ENCODE results near the gene POMT2. TPM values are rescaled to one million over a fixed set of nuclear protein-coding genes. Genes with fewer than 3 reads are reported as not detected.
"Not testable (repeated sequence)": the region's sequence is repeated elsewhere in the genome, so short reads cannot be mapped to it uniquely, and the experiment has no call there.

Gene POMT2
- total RNA-seq, 1 donor from 2014 or later = 51.5 TPM

DNA sequence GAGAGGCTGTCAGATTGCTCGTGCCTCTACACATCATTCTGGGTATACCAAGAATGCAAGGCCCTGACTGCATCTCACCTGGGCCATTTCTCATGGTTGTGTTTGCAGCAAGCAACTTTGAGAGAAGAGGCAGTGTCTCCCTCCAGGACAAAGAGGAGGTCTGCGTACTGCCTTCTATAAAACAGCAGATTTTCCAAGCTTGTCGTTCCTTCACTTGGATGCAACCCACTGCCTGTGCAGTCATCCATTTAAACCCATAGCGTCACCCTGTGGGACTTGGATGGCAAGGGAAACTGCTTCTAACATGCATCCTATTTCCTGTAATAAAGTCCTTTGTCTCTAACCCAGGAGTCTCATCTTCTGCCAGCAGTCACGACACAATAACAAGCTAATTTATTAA is 1.3 kb downstream of the POMT2 start:
- no peaks in the 10 kb centered on the region for H3K9me3 Mint-ChIP-seq
- no peak for DNase-seq (ENCODE audit: extremely low spot score, unreplicated experiment)
- H3K36me3 Mint-ChIP-seq = no peaks in the 10 kb centered on the region
- peak overlapping the region; percentile 93 for H3K27ac Mint-ChIP-seq
- H3K4me1 Mint-ChIP-seq (ENCODE audit: unreplicated experiment) = peaks cover 33% of the 10 kb centered on the region
- no peaks in the 10 kb centered on the region for H3K27me3 Mint-ChIP-seq
- no peak for TF ChIP-seq CTCF (conservative IDR thresholded peaks at IDR 0.05)
- H3K4me3 Mint-ChIP-seq = peak overlapping the region; percentile 98

GRCh38 chr14:77318756-77319155 is 1.9 kb downstream of the POMT2 start:
- H3K4me1 Mint-ChIP-seq (ENCODE audit: unreplicated experiment) = peaks cover 38% of the 10 kb centered on the region
- not testable (repeated sequence) for H3K27me3 Mint-ChIP-seq; H3K4me3 Mint-ChIP-seq; H3K9me3 Mint-ChIP-seq; DNase-seq (ENCODE audit: extremely low spot score, unreplicated experiment); H3K27ac Mint-ChIP-seq; H3K36me3 Mint-ChIP-seq

GRCh38 chr14:77318006-77318553 is 2.6 kb downstream of the POMT2 start:
- H3K9me3 Mint-ChIP-seq = no peaks in the 10 kb centered on the region
- H3K27ac Mint-ChIP-seq = no peak overlapping the region
- H3K36me3 Mint-ChIP-seq = no peaks in the 10 kb centered on the region
- TF ChIP-seq CTCF (conservative IDR thresholded peaks at IDR 0.05) = no peak
- peaks cover 43% of the 10 kb centered on the region for H3K4me1 Mint-ChIP-seq (ENCODE audit: unreplicated experiment)
- H3K4me3 Mint-ChIP-seq = peak overlapping the region; percentile 42
- H3K27me3 Mint-ChIP-seq = no peaks in the 10 kb centered on the region
- no peak for DNase-seq (ENCODE audit: extremely low spot score, unreplicated experiment)

DNA sequence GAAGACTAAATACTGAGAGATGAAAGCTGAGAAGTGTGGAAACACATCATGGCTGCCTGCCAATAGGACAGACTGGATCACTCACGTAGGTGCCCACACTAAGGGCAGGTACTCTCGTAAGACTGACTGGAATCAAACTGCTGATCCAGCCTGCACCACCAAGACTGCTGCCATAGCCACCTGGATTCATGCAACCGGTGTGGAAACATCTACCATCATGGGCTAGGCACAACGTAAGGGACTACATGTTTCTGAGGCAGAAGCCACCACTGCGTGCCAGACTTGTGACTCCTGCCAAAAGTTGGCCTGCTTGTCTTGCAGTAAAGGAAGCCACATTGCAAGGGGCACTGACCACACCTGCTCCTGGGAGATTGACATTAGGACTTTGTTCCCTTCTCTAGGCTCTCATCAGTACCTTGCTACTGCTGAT is 3.8 kb downstream of the POMT2 start:
- H3K4me1 Mint-ChIP-seq (ENCODE audit: unreplicated experiment) = peaks cover 44% of the 10 kb centered on the region
- no peaks in the 10 kb centered on the region for H3K36me3 Mint-ChIP-seq
- H3K27me3 Mint-ChIP-seq = no peaks in the 10 kb centered on the region
- H3K4me3 Mint-ChIP-seq = no peak overlapping the region
- TF ChIP-seq CTCF (conservative IDR thresholded peaks at IDR 0.05) = no peak
- no peaks in the 10 kb centered on the region for H3K9me3 Mint-ChIP-seq
- no peak overlapping the region for H3K27ac Mint-ChIP-seq
- no peak for DNase-seq (ENCODE audit: extremely low spot score, unreplicated experiment)

GRCh38 chr14:77316195-77316505 is 4.5 kb downstream of the POMT2 start:
- TF ChIP-seq CTCF (conservative IDR thresholded peaks at IDR 0.05) = peak; percentile 33
- H3K9me3 Mint-ChIP-seq = no peaks in the 10 kb centered on the region
- H3K4me3 Mint-ChIP-seq = no peak overlapping the region
- peaks cover 43% of the 10 kb centered on the region for H3K4me1 Mint-ChIP-seq (ENCODE audit: unreplicated experiment)
- H3K27me3 Mint-ChIP-seq = no peaks in the 10 kb centered on the region
- peaks cover 6% of the 10 kb centered on the region for H3K36me3 Mint-ChIP-seq
- no peak for DNase-seq (ENCODE audit: extremely low spot score, unreplicated experiment)
- H3K27ac Mint-ChIP-seq = no peak overlapping the region

DNA sequence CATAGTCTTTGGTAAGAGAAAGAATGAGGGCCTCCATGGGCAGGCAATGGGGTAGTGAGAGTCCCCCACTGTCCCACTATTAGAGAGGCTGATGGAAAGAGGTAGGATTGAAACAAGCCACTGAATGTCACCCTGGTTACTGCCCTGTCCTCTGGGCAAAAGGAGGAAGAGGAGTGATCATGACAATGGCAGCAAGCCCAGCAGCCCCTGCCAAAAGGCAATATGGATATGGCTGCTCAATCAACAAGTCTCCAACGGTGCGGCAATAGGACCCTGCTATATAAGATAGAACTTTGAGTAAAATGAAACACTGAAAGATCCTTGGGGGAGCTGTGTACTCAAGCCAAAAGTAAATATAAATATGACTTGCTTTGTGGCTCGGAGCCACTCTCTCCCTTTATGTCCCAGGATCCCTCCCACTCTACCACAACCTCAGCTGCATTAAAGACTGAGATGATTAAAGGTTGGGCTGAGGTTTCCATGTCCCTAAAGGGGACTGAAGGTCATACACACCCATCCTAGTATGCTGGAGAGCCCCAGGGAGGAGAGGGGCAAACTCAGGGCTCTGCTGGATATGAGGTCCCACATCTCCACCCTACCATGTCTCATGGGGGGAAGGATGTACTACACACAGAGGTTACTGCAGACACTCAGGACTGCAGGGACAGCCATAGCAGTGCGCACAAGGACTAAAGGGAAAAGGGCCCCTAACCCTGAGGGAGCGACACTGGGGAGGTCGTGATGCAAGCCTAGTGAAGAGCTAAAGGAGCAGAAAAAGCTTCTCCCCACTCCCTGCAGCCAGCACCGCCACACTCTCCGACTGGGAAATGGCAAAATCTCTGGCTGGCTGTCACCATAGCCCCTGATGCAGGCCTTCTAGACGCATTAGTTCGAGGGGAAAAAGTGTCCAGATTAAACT is 5.9 kb downstream of the POMT2 start:
- H3K27ac Mint-ChIP-seq = peak overlapping the region; percentile 56
- peaks cover 39% of the 10 kb centered on the region for H3K4me1 Mint-ChIP-seq (ENCODE audit: unreplicated experiment)
- no peak for DNase-seq (ENCODE audit: extremely low spot score, unreplicated experiment)

More for the DNA sequence above, 5.9 kb downstream of the POMT2 start:
- no peak overlapping the region for H3K4me3 Mint-ChIP-seq
- no peaks in the 10 kb centered on the region for H3K9me3 Mint-ChIP-seq
- no peaks in the 10 kb centered on the region for H3K27me3 Mint-ChIP-seq
- H3K36me3 Mint-ChIP-seq = peaks cover 11% of the 10 kb centered on the region
- no peak for TF ChIP-seq CTCF (conservative IDR thresholded peaks at IDR 0.05)
